LNCAP (cell line): ENCODE data around the gene RBP7.

Experiments used
- CTCF ChIP-seq: fragments of 450-650 bp; IDR thresholded peaks from 2 replicates; pipeline ENCODE4 v1.5.1; 2017; ENCODE audit warnings: mild to moderate bottlenecking

The RBP7 gene

GRCh38 chr1:10045480-10046355 is 48.7 kb downstream of the RBP7 start:
- no peak for TF ChIP-seq CTCF

GRCh38 chr1:10046356-10047085 is 49.5 kb downstream of the RBP7 start:
- no peak for TF ChIP-seq CTCF

- TF ChIP-seq CTCF: no peak
Measured at GRCh38 chr1:10048601-10049000, 51.6 kb downstream of the RBP7 start.

- TF ChIP-seq CTCF: no peak
Measured at GRCh38 chr1:10050611-10051010, 53.6 kb downstream of the RBP7 start.

- TF ChIP-seq CTCF: no peak
Measured at GRCh38 chr1:10051656-10052055, 54.6 kb downstream of the RBP7 start.

GRCh38 chr1:10052347-10052746 is 55.3 kb downstream of the RBP7 start:
- no peak for TF ChIP-seq CTCF

- no peak for TF ChIP-seq CTCF
Measured at GRCh38 chr1:10054465-10054864, 57.4 kb downstream of the RBP7 start.
